K562 (cell line): ENCODE measurements around the gene ZNF8. TPM values are rescaled to one million over a fixed set of nuclear protein-coding genes. Genes with fewer than 3 reads are reported as not detected.

Source experiments
- ARID1B ChIP-seq: fragments of 450-650 bp; IDR thresholded peaks from 2 replicates; pipeline ENCODE4 v1.6.1; 2016; ENCODE audit warnings: antibody characterized with exemption, mild to moderate bottlenecking, inconsistent platforms
- DPF2 ChIP-seq: fragments of 450-650 bp; IDR thresholded peaks from 2 replicates; pipeline ENCODE4 v1.6.1; 2016
- E2F5 ChIP-seq: sonication (generic); formaldehyde crosslinking; IDR thresholded peaks from 2 replicates; pipeline ENCODE4 v1.8.0; 2022; ENCODE audit warnings: mild to moderate bottlenecking, missing genetic modification reagents
- EZH2 ChIP-seq: IDR thresholded peaks from 2 replicates; pipeline ENCODE4 v1.6.1; 2012; ENCODE audit warnings: low read depth, mild to moderate bottlenecking, inconsistent platforms, low read length, borderline replicate concordance
- GABPB2 ChIP-seq: fragments of 250-450 bp; sonication (Bioruptor Pico); conservative IDR thresholded peaks from 2 replicates; pipeline ENCODE4 v1.5.1; 2021; ENCODE audit warnings: mild to moderate bottlenecking
- HOXB6 ChIP-seq: fragments of 250-450 bp; sonication (Bioruptor Pico); IDR thresholded peaks from 2 replicates; pipeline ENCODE4 v1.5.1; 2022; ENCODE audit warnings: mild to moderate bottlenecking, borderline replicate concordance
- IFI16 ChIP-seq: fragments of 250-450 bp; sonication (Bioruptor Pico); IDR thresholded peaks from 2 replicates; pipeline ENCODE4 v2.1.2; 2022; ENCODE audit warnings: mild to moderate bottlenecking, inconsistent platforms
- KHSRP ChIP-seq: fragments of 450-650 bp; IDR thresholded peaks from 2 replicates; pipeline ENCODE4 v1.6.1; 2017
- MCM5 ChIP-seq: fragments of 450-650 bp; IDR thresholded peaks from 2 replicates; pipeline ENCODE4 v1.6.1; 2016; ENCODE audit warnings: low read depth
- MTA3 ChIP-seq: fragments of 450-650 bp; formaldehyde crosslinking; IDR thresholded peaks from 2 replicates; pipeline ENCODE4 v1.6.1; 2017; ENCODE audit warnings: mild to moderate bottlenecking, borderline replicate concordance
- PML ChIP-seq: IDR thresholded peaks from 2 replicates; pipeline ENCODE4 v1.6.1; 2012; ENCODE audit warnings: low read length, inconsistent platforms
- SIN3A ChIP-seq, 2 experiments: fragments of 150-350 bp in 1 of 2; IDR thresholded peaks; 2 replicates each; pipeline ENCODE4 v1.6.1; 2011 to 2016; ENCODE audit warnings: borderline replicate concordance in 2 of 2, low read depth in 2 of 2, low read length in 2 of 2, mild to moderate bottlenecking in 2 of 2, moderate library complexity in 2 of 2; ENCODE audit not compliant: control insufficient read depth in 1 of 2
- SNIP1 ChIP-seq: fragments of 450-650 bp; IDR thresholded peaks from 2 replicates; pipeline ENCODE4 v1.7.1; 2017; ENCODE audit warnings: low read depth, mild to moderate bottlenecking
- STAT6 ChIP-seq: sonication (generic); formaldehyde crosslinking; IDR thresholded peaks from 2 replicates; pipeline ENCODE4 v1.8.1; 2023; ENCODE audit warnings: mild to moderate bottlenecking, missing genetic modification reagents
- TAL1 ChIP-seq: fragments of 450-650 bp; IDR thresholded peaks from 2 replicates; pipeline ENCODE4 v1.6.1; 2016; ENCODE audit warnings: mild to moderate bottlenecking
- TRIM28 ChIP-seq: fragments of 450-650 bp; IDR thresholded peaks from 2 replicates; pipeline ENCODE4 v1.6.1; 2017
- ZNF124 ChIP-seq: sonication (generic); formaldehyde crosslinking; IDR thresholded peaks from 2 replicates; pipeline ENCODE4 v1.8.1; 2022; ENCODE audit warnings: missing genetic modification reagents
- ZNF354B ChIP-seq: fragments of 250-450 bp; sonication (Bioruptor Pico); IDR thresholded peaks from 2 replicates; pipeline ENCODE4 v1.4.0; 2020
- polyA plus RNA-seq, 8 experiments: library from polyadenylated mRNA; depleted of rRNA in 4 of 8; stranded (reverse) in 5 of 8; unstranded in 3 of 8; fragments of >200 nt; fragmentation: Nextera tagmentation in 2 of 8; fragmentation: Illumina TruSeq in 1 of 8; extraction: Ambion mirVana in 2 of 8; extraction: Trizol in 1 of 8; gene quantifications; 2 replicates each; pipeline versions ENCODE4 v1.2.1 to v1.2.3, GENCODE V29; 2011 to 2014; ENCODE audit warnings: inconsistent platforms in 1 of 8, missing spikeins in 1 of 8
- total RNA-seq, 7 experiments: library from RNA; depleted of rRNA in 6 of 7; stranded (reverse); fragments of >200 nt in 6 of 7; fragmentation: Illumina TruSeq in 2 of 7; extraction: Trizol in 2 of 7; gene quantifications; 2 replicates each; pipeline versions ENCODE4 v1.2.1 to v1.2.3, GENCODE V29; 2011 to 2021; ENCODE audit warnings: low replicate concordance in 1 of 7
- TF ChIP-seq, protein P1 (sequence below): sonication (generic); IDR thresholded peaks from 2 replicates; pipeline ENCODE4 v1.6.1; 2016
- TF ChIP-seq, protein P2 (sequence below): fragments of 450-650 bp; formaldehyde crosslinking; IDR thresholded peaks from 2 replicates; pipeline ENCODE4 v1.4.0; 2020; ENCODE audit warnings: mild to moderate bottlenecking, moderate library complexity
- TF ChIP-seq, protein P3 (sequence below): fragments of 450-650 bp; IDR thresholded peaks from 2 replicates; pipeline ENCODE4 v1.6.1; 2014; ENCODE audit warnings: low read depth, mild to moderate bottlenecking, moderate library complexity, borderline replicate concordance

Gene ZNF8
- total and polyA plus RNA-seq, 9 of the 15 experiments (the other 6 are each of a cell fraction or from before 2014, with no cell fraction given), result 0.71 to 7.7 (median 4.7) TPM

DNA sequence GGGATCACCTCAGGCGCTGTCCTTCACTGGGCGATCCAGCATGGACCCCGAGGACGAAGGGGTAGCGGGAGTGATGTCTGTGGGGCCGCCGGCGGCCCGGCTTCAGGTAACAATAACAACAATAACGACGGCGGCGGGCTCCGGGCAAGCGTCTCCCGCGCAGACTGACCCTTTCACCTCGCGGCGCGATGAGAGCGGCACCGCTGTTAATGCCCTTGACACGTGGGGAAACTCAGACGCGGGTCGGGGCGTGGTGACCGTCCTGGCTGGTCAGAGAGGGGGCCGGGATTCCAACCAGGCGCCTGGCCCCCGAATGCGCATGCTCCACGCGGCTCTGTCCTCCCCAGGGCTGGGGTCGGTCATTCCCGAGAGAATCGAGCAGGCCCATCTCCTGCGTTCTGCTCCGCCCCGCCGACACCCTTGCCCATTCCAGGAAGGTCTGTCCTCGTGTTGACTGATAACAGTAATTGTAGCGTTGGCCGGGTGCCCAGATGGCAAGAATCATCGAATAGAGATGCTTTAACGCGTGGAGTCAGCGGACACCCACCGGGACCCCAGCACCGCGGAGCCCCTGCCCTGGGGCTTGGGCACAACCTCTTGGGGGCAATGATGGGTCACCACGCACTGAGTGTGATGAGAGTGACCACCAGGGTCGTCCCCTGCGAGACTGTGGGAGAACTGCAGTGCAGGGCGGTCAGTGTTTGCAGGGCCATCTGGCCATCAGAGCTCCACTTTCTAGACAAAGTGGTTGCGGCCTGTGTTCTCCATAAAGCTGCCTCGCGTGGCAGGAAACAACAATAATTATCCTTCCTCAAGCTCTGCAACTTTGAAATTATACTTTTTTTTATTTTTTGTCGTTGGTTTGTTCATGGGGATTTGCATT is 528 bp downstream of the ZNF8 start (continued):
- no peak for TF ChIP-seq HOXB6 (CRISPR knock-in tag)
- TF ChIP-seq SNIP1, result no peak
- peak; percentile 63; the same call in 1 of the 2 replicates for TF ChIP-seq E2F5 (CRISPR knock-in tag)
- TF ChIP-seq MTA3, result no peak
- TF ChIP-seq ARID1B, result peak; percentile 67
- TF ChIP-seq GABPB2 (CRISPR knock-in tag), result no peak; the same call in 1 of the 2 replicates
- TF ChIP-seq, protein P1, sequence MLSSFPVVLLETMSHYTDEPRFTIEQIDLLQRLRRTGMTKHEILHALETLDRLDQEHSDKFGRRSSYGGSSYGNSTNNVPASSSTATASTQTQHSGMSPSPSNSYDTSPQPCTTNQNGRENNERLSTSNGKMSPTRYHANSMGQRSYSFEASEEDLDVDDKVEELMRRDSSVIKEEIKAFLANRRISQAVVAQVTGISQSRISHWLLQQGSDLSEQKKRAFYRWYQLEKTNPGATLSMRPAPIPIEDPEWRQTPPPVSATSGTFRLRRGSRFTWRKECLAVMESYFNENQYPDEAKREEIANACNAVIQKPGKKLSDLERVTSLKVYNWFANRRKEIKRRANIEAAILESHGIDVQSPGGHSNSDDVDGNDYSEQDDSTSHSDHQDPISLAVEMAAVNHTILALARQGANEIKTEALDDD, result no peak
- TF ChIP-seq MCM5, result no peak
- TF ChIP-seq EZH2, result no peak
- 0 out of 2 replicates have a peak, but pooled peaks have one; percentile 59 for TF ChIP-seq DPF2
- TF ChIP-seq KHSRP, result no peak
- TF ChIP-seq STAT6 (CRISPR knock-in tag), result peak; percentile 91; the same call in 1 of the 2 replicates
- peak in 1 of 2 experiments; percentile 45; a peak in 2 of 4 replicates for TF ChIP-seq SIN3A (IDR thresholded peaks at IDR 0.05; ENCODE audit: borderline replicate concordance in 2 of 2, control insufficient read depth in 1 of 2, low read depth in 2 of 2, low read length in 2 of 2)
- TF ChIP-seq, protein P2, sequence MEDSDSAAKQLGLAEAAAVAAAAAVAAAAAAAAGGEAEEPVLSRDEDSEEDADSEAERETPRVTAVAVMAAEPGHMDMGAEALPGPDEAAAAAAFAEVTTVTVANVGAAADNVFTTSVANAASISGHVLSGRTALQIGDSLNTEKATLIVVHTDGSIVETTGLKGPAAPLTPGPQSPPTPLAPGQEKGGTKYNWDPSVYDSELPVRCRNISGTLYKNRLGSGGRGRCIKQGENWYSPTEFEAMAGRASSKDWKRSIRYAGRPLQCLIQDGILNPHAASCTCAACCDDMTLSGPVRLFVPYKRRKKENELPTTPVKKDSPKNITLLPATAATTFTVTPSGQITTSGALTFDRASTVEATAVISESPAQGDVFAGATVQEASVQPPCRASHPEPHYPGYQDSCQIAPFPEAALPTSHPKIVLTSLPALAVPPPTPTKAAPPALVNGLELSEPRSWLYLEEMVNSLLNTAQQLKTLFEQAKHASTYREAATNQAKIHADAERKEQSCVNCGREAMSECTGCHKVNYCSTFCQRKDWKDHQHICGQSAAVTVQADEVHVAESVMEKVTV (CRISPR knock-in tag), result no peak
- TF ChIP-seq TAL1, result no peak
- no peak for TF ChIP-seq IFI16 (CRISPR knock-in tag)
- TF ChIP-seq PML, result no peak
- no peak for TF ChIP-seq TRIM28
- TF ChIP-seq ZNF354B (CRISPR knock-in tag), result no peak
- TF ChIP-seq ZNF124 (CRISPR knock-in tag), result no peak
- TF ChIP-seq, protein P3, sequence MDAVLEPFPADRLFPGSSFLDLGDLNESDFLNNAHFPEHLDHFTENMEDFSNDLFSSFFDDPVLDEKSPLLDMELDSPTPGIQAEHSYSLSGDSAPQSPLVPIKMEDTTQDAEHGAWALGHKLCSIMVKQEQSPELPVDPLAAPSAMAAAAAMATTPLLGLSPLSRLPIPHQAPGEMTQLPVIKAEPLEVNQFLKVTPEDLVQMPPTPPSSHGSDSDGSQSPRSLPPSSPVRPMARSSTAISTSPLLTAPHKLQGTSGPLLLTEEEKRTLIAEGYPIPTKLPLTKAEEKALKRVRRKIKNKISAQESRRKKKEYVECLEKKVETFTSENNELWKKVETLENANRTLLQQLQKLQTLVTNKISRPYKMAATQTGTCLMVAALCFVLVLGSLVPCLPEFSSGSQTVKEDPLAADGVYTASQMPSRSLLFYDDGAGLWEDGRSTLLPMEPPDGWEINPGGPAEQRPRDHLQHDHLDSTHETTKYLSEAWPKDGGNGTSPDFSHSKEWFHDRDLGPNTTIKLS, result peak; percentile 80; the same call in 1 of the 2 replicates
